GM23338 (cell line): Measurements from ENCODE around the gene ZCCHC8. TPM values are rescaled to one million over a fixed set of nuclear protein-coding genes. Genes with fewer than 3 reads are reported as not detected.

Experiments used
- ATAC-seq: fragments of 200-7000 bp; cut with Tn5 transposase; 3 replicates; pipeline ENCODE4 v1.9.1; 2020
- DNase-seq: peaks from one replicate; pipeline ENCODE4 v3.0.0-alpha.2; 2015; ENCODE audit warnings: low spot score
- H2AFZ ChIP-seq: fragments of 200-600 bp; sonication (generic); 2 replicates; pipeline ENCODE4 v1.8.0; 2016; ENCODE audit warnings: antibody characterized with exemption, mild to moderate bottlenecking, moderate library complexity
- H3F3A ChIP-seq: fragments of 200-600 bp; sonication (generic); replicated peaks from 2 replicates; pipeline ENCODE4 v1.8.0; 2017; ENCODE audit warnings: antibody characterized with exemption, mixed run types, low read depth
- H3K27ac ChIP-seq: fragments of 200-600 bp; sonication (generic); 2 replicates; pipeline ENCODE4 v1.6.1; 2016; ENCODE audit warnings: low read depth
- H3K27me3 ChIP-seq: fragments of 200-600 bp; sonication (generic); 2 replicates; pipeline ENCODE4 v1.8.0; 2016; ENCODE audit warnings: mild to moderate bottlenecking, mixed run types, moderate library complexity; ENCODE audit not compliant: insufficient read depth
- H3K36me3 ChIP-seq: fragments of 200-600 bp; sonication (generic); 2 replicates; pipeline ENCODE4 v1.8.0; 2016; ENCODE audit warnings: mild to moderate bottlenecking; ENCODE audit not compliant: insufficient read depth
- H3K4me1 ChIP-seq: fragments of 200-600 bp; sonication (generic); 2 replicates; pipeline ENCODE4 v1.8.0; 2016; ENCODE audit warnings: mild to moderate bottlenecking, moderate library complexity; ENCODE audit not compliant: insufficient read depth
- H3K4me2 ChIP-seq: fragments of 200-600 bp; sonication (generic); 2 replicates; pipeline ENCODE4 v1.7.1; 2017; ENCODE audit warnings: mixed run types
- H3K4me3 ChIP-seq: fragments of 200-600 bp; sonication (generic); 2 replicates; pipeline ENCODE4 v1.6.1; 2016; ENCODE audit warnings: mixed run types
- H3K79me2 ChIP-seq: fragments of 200-600 bp; sonication (generic); replicated peaks from 2 replicates; pipeline ENCODE4 v1.8.0; 2017; ENCODE audit warnings: mild to moderate bottlenecking; ENCODE audit not compliant: insufficient read depth
- H3K9me2 ChIP-seq: fragments of 200-600 bp; sonication (generic); 2 replicates; pipeline ENCODE4 v1.8.0; 2017; ENCODE audit not compliant: insufficient read depth
- H4K20me1 ChIP-seq: fragments of 200-600 bp; sonication (generic); replicated peaks from 2 replicates; pipeline ENCODE4 v1.8.0; 2017; ENCODE audit warnings: mild to moderate bottlenecking; ENCODE audit not compliant: insufficient read depth
- H3K27ac Mint-ChIP-seq: 2 replicates; pipeline ENCODE4 v1.8.0; 2020; ENCODE audit warnings: inconsistent platforms, mild to moderate bottlenecking, moderate library complexity, mixed read lengths
- H3K27me3 Mint-ChIP-seq: 3 replicates; pipeline ENCODE4 v1.8.0; 2022; ENCODE audit warnings: low read depth, mild to moderate bottlenecking, moderate library complexity, mixed read lengths, inconsistent platforms; ENCODE audit not compliant: insufficient read depth, poor library complexity
- H3K36me3 Mint-ChIP-seq: 3 replicates; pipeline ENCODE4 v1.8.0; 2021; ENCODE audit warnings: low read depth, mild to moderate bottlenecking, inconsistent platforms, moderate library complexity, mixed read lengths
- H3K4me1 Mint-ChIP-seq: 3 replicates; pipeline ENCODE4 v1.8.0; 2020; ENCODE audit warnings: mild to moderate bottlenecking, inconsistent platforms, mixed read lengths
- H3K4me3 Mint-ChIP-seq: 3 replicates; pipeline ENCODE4 v1.8.0; 2021; ENCODE audit warnings: moderate library complexity, mild to moderate bottlenecking, inconsistent platforms, mixed read lengths
- H3K9me3 Mint-ChIP-seq: 3 replicates; pipeline ENCODE4 v1.8.0; 2020; ENCODE audit warnings: moderate library complexity, mild to moderate bottlenecking, inconsistent platforms, mixed read lengths
- CTCF ChIP-seq, 2 experiments: fragments of 200-600 bp in 1 of 2; sonication (generic) in 1 of 2; conservative IDR thresholded peaks; 2 replicates each; pipeline versions ENCODE4 v1.5.1 to v1.6.1; 2016 to 2017; ENCODE audit warnings: antibody characterized with exemption in 2 of 2, low read depth in 2 of 2, mild to moderate bottlenecking in 2 of 2, moderate library complexity in 1 of 2
- ETS1 ChIP-seq: IDR thresholded peaks from 2 replicates; pipeline ENCODE4 v1.6.1; 2016; ENCODE audit warnings: antibody characterized with exemption
- EZH2 ChIP-seq: fragments of 200-600 bp; sonication (generic); IDR thresholded peaks from one replicate; pipeline ENCODE4 v1.8.0; 2017; ENCODE audit warnings: antibody characterized with exemption, mild to moderate bottlenecking, low read depth; ENCODE audit not compliant: unreplicated experiment
- EZH2phosphoT487 ChIP-seq: fragments of 200-600 bp; sonication (generic); IDR thresholded peaks from one replicate; pipeline ENCODE4 v1.8.1; 2018; ENCODE audit warnings: antibody characterized with exemption; ENCODE audit not compliant: unreplicated experiment
- REST ChIP-seq: IDR thresholded peaks from one replicate; pipeline ENCODE4 v1.6.1; 2018; ENCODE audit warnings: antibody characterized with exemption; ENCODE audit not compliant: unreplicated experiment
- STAT1 ChIP-seq: IDR thresholded peaks from one replicate; pipeline ENCODE4 v1.6.1; 2016; ENCODE audit warnings: antibody characterized with exemption; ENCODE audit not compliant: unreplicated experiment
- ZNF114 ChIP-seq: fragments of 250-450 bp; sonication (Bioruptor Pico); IDR thresholded peaks from 2 replicates; pipeline ENCODE4 v1.5.0; 2020; ENCODE audit warnings: mild to moderate bottlenecking, moderate library complexity
- ZNF331 ChIP-seq: fragments of 250-450 bp; sonication (Bioruptor Pico); IDR thresholded peaks from 2 replicates; pipeline ENCODE4 v1.5.0; 2020; ENCODE audit warnings: low read depth, mild to moderate bottlenecking, moderate library complexity
- ZNF462 ChIP-seq: fragments of 250-450 bp; sonication (Bioruptor Pico); IDR thresholded peaks from 2 replicates; pipeline ENCODE4 v1.5.0; 2020; ENCODE audit warnings: mild to moderate bottlenecking, moderate library complexity
- polyA plus RNA-seq: library from polyadenylated mRNA; unstranded; fragments of >200 nt; fragmentation: Nextera tagmentation; extraction: Ambion mirVana; gene quantifications from 2 replicates; pipeline ENCODE4 v1.2.1, GENCODE V29; 2016
- total RNA-seq: library from RNA; depleted of rRNA; stranded (reverse); fragments of >200 nt; shearing (Covaris generic); gene quantifications from 2 replicates; pipeline ENCODE4 v1.2.3, GENCODE V29; 2014

Gene ZCCHC8
- total and polyA plus RNA-seq, 2 experiments from 2014 or later: 23.9 to 39.0 TPM

GRCh38 chr12:122527478-122527944 is 26.8 kb upstream of the ZCCHC8 start:
- DNase-seq: peak; percentile 51
- H3K36me3 ChIP-seq: peaks cover 30% of the 10 kb centered on the region; the same call in 1 of the 2 replicates
- peak; percentile 8 for ATAC-seq
- Mint-ChIP-seq H3K9me3 (no peaks in the 10 kb centered on the region), H3K4me1 (peaks cover 15% of the 10 kb centered on the region), H3K36me3 (peaks cover 51% of the 10 kb centered on the region), H3K4me3 (no peak overlapping the region), H3K27me3 (no peaks in the 10 kb centered on the region), H3K27ac (no peak overlapping the region)
- H3K4me1 ChIP-seq: peaks cover 23% of the 10 kb centered on the region
- H3K27me3 ChIP-seq: no peaks in the 10 kb centered on the region
- peak overlapping the region; percentile 86 for H3K27ac ChIP-seq
- H4K20me1 ChIP-seq: peaks cover 32% of the 10 kb centered on the region
- H3K79me2 ChIP-seq: peaks cover 88% of the 10 kb centered on the region
- H2AFZ ChIP-seq: no peak overlapping the region
- H3K4me3 ChIP-seq: peak overlapping the region; percentile 61
- TF ChIP-seq ETS1 (no peak), EZH2 (no peak), ZNF114 (CRISPR knock-in tag) (no peak), REST (no peak), CTCF (conservative IDR thresholded peaks at IDR 0.05; ENCODE audit: low read depth in 2 of 2) (no peak), ZNF462 (CRISPR knock-in tag) (no peak), STAT1 (no peak), ZNF331 (CRISPR knock-in tag) (no peak), EZH2phosphoT487 (no peak)
- peak overlapping the region; percentile 82 for H3K4me2 ChIP-seq
- H3F3A ChIP-seq: no peaks in the 10 kb centered on the region
- no peaks in the 10 kb centered on the region for H3K9me2 ChIP-seq
